Gastroesophageal sphincter (tissue), 3 donors: ENCODE measurements around the gene ZNF212.

Experiments used
- EP300 ChIP-seq: sonication (generic); formaldehyde crosslinking; IDR thresholded peaks from one replicate; pipeline ENCODE4 v1.6.1; 2017; ENCODE audit warnings: antibody characterized with exemption, mild to moderate bottlenecking
- POLR2A ChIP-seq, 2 donors: fragments of 450-650 bp; IDR thresholded peaks; one replicate each; pipeline ENCODE4 v1.6.1; 2017; ENCODE audit warnings: antibody characterized with exemption in 2 of 2, mild to moderate bottlenecking in 2 of 2, moderate library complexity in 1 of 2
- POLR2AphosphoS5 ChIP-seq: sonication (generic); formaldehyde crosslinking; IDR thresholded peaks from one replicate; pipeline ENCODE4 v1.6.1; 2017; ENCODE audit warnings: antibody characterized with exemption
- TF ChIP-seq, protein P1 (sequence below), 4 experiments: fragments of 200-600 bp in 2 of 4; fragments of 450-650 bp in 2 of 4; sonication (generic) in 1 of 4; IDR thresholded peaks; one replicate each; pipeline ENCODE4 v1.5.1; 2017 to 2019; ENCODE audit warnings: antibody characterized with exemption in 4 of 4, mild to moderate bottlenecking in 2 of 4, moderate library complexity in 2 of 4

- TF ChIP-seq, protein P1, sequence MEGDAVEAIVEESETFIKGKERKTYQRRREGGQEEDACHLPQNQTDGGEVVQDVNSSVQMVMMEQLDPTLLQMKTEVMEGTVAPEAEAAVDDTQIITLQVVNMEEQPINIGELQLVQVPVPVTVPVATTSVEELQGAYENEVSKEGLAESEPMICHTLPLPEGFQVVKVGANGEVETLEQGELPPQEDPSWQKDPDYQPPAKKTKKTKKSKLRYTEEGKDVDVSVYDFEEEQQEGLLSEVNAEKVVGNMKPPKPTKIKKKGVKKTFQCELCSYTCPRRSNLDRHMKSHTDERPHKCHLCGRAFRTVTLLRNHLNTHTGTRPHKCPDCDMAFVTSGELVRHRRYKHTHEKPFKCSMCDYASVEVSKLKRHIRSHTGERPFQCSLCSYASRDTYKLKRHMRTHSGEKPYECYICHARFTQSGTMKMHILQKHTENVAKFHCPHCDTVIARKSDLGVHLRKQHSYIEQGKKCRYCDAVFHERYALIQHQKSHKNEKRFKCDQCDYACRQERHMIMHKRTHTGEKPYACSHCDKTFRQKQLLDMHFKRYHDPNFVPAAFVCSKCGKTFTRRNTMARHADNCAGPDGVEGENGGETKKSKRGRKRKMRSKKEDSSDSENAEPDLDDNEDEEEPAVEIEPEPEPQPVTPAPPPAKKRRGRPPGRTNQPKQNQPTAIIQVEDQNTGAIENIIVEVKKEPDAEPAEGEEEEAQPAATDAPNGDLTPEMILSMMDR (IDR thresholded peaks at IDR 0.05): no peak
- TF ChIP-seq POLR2AphosphoS5 (no peak), POLR2A (IDR thresholded peaks at IDR 0.05) (no peak), EP300 (no peak)
Measured at GRCh38 chr7:149282331-149282655, 42.8 kb downstream of the ZNF212 start.
